GM12878 (cell line): Measurements from ENCODE around the gene CFAP97. TPM values are rescaled to one million over a fixed set of nuclear protein-coding genes. Genes with fewer than 3 reads are reported as not detected.

Experiments
- ATAC-seq: fragments of 200-7000 bp; cut with Tn5 transposase; 3 replicates; pipeline ENCODE4 v1.9.1; 2020; ENCODE audit warnings: mild to moderate bottlenecking, moderate library complexity
- BruUV-seq: library from RNA; stranded (reverse); fragments of 400-500 nt; replicated peaks from 2 replicates; lab custom pipeline; 2021; lab: Mats Ljungman, UMichigan
- CTCF ChIA-PET: fragments of 300-600 bp; sonication (Branson Sonifier 250); formaldehyde crosslinking; extraction: SDS; loops from one replicate; lab custom pipeline; 2021; ENCODE audit warnings: inconsistent platforms; lab: Yijun Ruan, JAX
- POLR2A ChIA-PET: fragments of 350-600 bp; formaldehyde crosslinking; extraction: SDS; loops from one replicate; lab custom pipeline; 2021; ENCODE audit warnings: inconsistent platforms; lab: Charles Lee
- RAD21 ChIA-PET: fragments of 300-600 bp; sonication (Branson Sonifier 250); formaldehyde crosslinking; loops from one replicate; lab custom pipeline; 2023; ENCODE audit warnings: antibody characterized with exemption; ENCODE audit not compliant: unreplicated experiment; lab: Charles Lee
- SMC1A ChIA-PET: fragments of 300-600 bp; sonication (Branson Sonifier 250); formaldehyde crosslinking; loops from one replicate; lab custom pipeline; 2023; ENCODE audit not compliant: unreplicated experiment, uncharacterized antibody; lab: Charles Lee
- DNase-seq: peaks from one replicate; pipeline ENCODE4 v3.0.0-alpha.2; 2011; ENCODE audit warnings: low read depth, low spot score
- FAIRE-seq: peaks from 3 replicates; lab custom pipeline; 2011; peaks lifted over from hg19 to GRCh38; lab: Jason Lieb, UNC
- H2AFZ ChIP-seq: 2 replicates; pipeline ENCODE4 v1.6.0; 2011; ENCODE audit warnings: low read depth, low read length, control low read depth; ENCODE audit not compliant: control insufficient read depth
- H3K27ac ChIP-seq: 2 replicates; pipeline ENCODE4 v1.5.1; 2011; ENCODE audit warnings: control low read depth; ENCODE audit not compliant: control insufficient read depth, insufficient read depth
- H3K27me3 ChIP-seq, 2 experiments: replicated peaks in 1 of 2; 2 replicates each; pipeline versions ENCODE4 v1.6.0 to v1.6.1; 2011; ENCODE audit warnings: low read length in 1 of 2; ENCODE audit not compliant: control insufficient read depth in 2 of 2, insufficient read depth in 2 of 2
- H3K36me3 ChIP-seq, 2 experiments: 2 replicates each; pipeline ENCODE4 v1.5.1; 2011; ENCODE audit warnings: low read length in 1 of 2; ENCODE audit not compliant: control insufficient read depth in 2 of 2, insufficient read depth in 2 of 2
- H3K4me1 ChIP-seq: 2 replicates; pipeline ENCODE4 v1.6.1; 2011; ENCODE audit warnings: mild to moderate bottlenecking, low read length, moderate library complexity, mixed read lengths; ENCODE audit not compliant: control insufficient read depth, insufficient read depth
- H3K4me2 ChIP-seq: 2 replicates; pipeline ENCODE4 v1.6.0; 2011; ENCODE audit warnings: control low read depth; ENCODE audit not compliant: control insufficient read depth, insufficient read depth
- H3K4me3 ChIP-seq: fragments of 200-600 bp; sonication (generic); 2 replicates; pipeline ENCODE4 v1.5.1; 2016
- H3K79me2 ChIP-seq: 2 replicates; pipeline ENCODE4 v1.6.0; 2011; ENCODE audit warnings: low read length; ENCODE audit not compliant: control insufficient read depth, insufficient read depth
- H3K9ac ChIP-seq: 2 replicates; pipeline ENCODE4 v1.8.0; 2011; ENCODE audit warnings: low read length, control low read depth, mixed read lengths; ENCODE audit not compliant: control insufficient read depth, insufficient read depth
- H3K9me3 ChIP-seq: replicated peaks from 3 replicates; pipeline ENCODE4 v1.5.1; 2011; ENCODE audit warnings: mild to moderate bottlenecking, low read length; ENCODE audit not compliant: control insufficient read depth, insufficient read depth
- H4K20me1 ChIP-seq: 2 replicates; pipeline ENCODE4 v1.6.0; 2011; ENCODE audit not compliant: control insufficient read depth, insufficient read depth
- ASH2L ChIP-seq: fragments of 300-600, 200-600 bp; sonication (generic); IDR thresholded peaks from 2 replicates; pipeline ENCODE4 v1.6.1; 2017; ENCODE audit warnings: low read depth, mild to moderate bottlenecking, borderline replicate concordance
- CEBPB ChIP-seq, 2 experiments: fragments of 150-350 bp in 1 of 2; IDR thresholded peaks; 2 replicates each; pipeline ENCODE4 v1.6.1; 2012 to 2014; ENCODE audit warnings: low read depth in 2 of 2, low read length in 2 of 2, borderline replicate concordance in 1 of 2, inconsistent platforms in 1 of 2
- ESRRA ChIP-seq: IDR thresholded peaks from 2 replicates; pipeline ENCODE4 v1.6.1; 2012; ENCODE audit warnings: mild to moderate bottlenecking, low read length, improper control_type of control experiment
- NRF1 ChIP-seq: conservative IDR thresholded peaks from 2 replicates; pipeline ENCODE4 v1.6.1; 2011; ENCODE audit warnings: mild to moderate bottlenecking, low read depth, low read length, improper control_type of control experiment
- RCOR1 ChIP-seq: conservative IDR thresholded peaks from 2 replicates; pipeline ENCODE4 v1.6.1; 2012; ENCODE audit warnings: low read depth, low read length, improper control_type of control experiment
- RELA ChIP-seq: fragments of 450-650 bp; IDR thresholded peaks from 2 replicates; pipeline ENCODE4 v1.8.0; 2014; ENCODE audit warnings: borderline replicate concordance; ENCODE audit not compliant: partially characterized antibody
- SUPT20H ChIP-seq: IDR thresholded peaks from 2 replicates; pipeline ENCODE4 v1.6.1; 2011; ENCODE audit warnings: low read depth, mild to moderate bottlenecking, low read length, moderate library complexity, borderline replicate concordance; ENCODE audit not compliant: control insufficient read depth
- WGBS: methylation state at CpG from one replicate; pipeline ENCODE4 v1.1.6; 2016; ENCODE audit warnings: low lambda C conversion rate; ENCODE audit not compliant: insufficient replicate concordance, insufficient coverage; ENCODE audit errors: missing lambda C conversion rate; 5-methylcytosine and 5-hydroxymethylcytosine counted together
- in situ Hi-C: fragments of 300-500 bp; cut with MboI; formaldehyde crosslinking; loops from 9 replicates; pipeline ENCODE4 v1.14.3; 2018; ENCODE audit warnings: mixed read lengths
- intact Hi-C: fragments of 100-400 bp; cut with micrococcal nuclease; formaldehyde crosslinking; loops from one replicate; pipeline ENCODE4 v1.14.2; 2022; ENCODE audit not compliant: unreplicated experiment
- polyA plus RNA-seq, 11 experiments: library from polyadenylated mRNA; depleted of rRNA in 4 of 11; unstranded in 6 of 11; stranded (reverse) in 5 of 11; fragments of >200 nt; fragmentation: Nextera tagmentation in 4 of 11; fragmentation: Illumina TruSeq in 1 of 11; extraction: Ambion mirVana in 4 of 11; extraction: Trizol in 1 of 11; gene quantifications; 1 replicate in 1 of 11; 2 replicates in 10 of 11; pipeline versions ENCODE4 v1.2.1 to v1.2.3, GENCODE V29; 2011 to 2016; ENCODE audit warnings: inconsistent platforms in 2 of 11, missing spikeins in 2 of 11, low read depth in 1 of 11
- total RNA-seq, 4 experiments: library from RNA; depleted of rRNA in 3 of 4; stranded (reverse); fragments of >200 nt in 3 of 4; fragmentation: Illumina TruSeq in 1 of 4; extraction: Trizol in 1 of 4; gene quantifications; 2 replicates each; pipeline versions ENCODE4 v1.2.1 to v1.2.3, GENCODE V29; 2013 to 2021
- TF ChIP-seq, protein P1 (sequence below): IDR thresholded peaks from 2 replicates; pipeline ENCODE4 v1.6.1; 2012; ENCODE audit warnings: low read depth, low read length, improper control_type of control experiment
- TF ChIP-seq, protein P2 (sequence below): IDR thresholded peaks from 2 replicates; pipeline ENCODE4 v1.6.1; 2011; ENCODE audit warnings: mild to moderate bottlenecking, low read depth, low read length, moderate library complexity; ENCODE audit not compliant: insufficient replicate concordance
- TF ChIP-seq, protein P3 (sequence below): fragments of 450-650 bp; IDR thresholded peaks from 2 replicates; pipeline ENCODE4 v1.6.1; 2017; ENCODE audit warnings: low read depth, mild to moderate bottlenecking, moderate library complexity

CFAP97 gene
- total and polyA plus RNA-seq, 10 of the 15 experiments (the other 5 are each of a cell fraction or from before 2014, with no cell fraction given): 26.4 to 62.7 (median 48.0) TPM

DNA sequence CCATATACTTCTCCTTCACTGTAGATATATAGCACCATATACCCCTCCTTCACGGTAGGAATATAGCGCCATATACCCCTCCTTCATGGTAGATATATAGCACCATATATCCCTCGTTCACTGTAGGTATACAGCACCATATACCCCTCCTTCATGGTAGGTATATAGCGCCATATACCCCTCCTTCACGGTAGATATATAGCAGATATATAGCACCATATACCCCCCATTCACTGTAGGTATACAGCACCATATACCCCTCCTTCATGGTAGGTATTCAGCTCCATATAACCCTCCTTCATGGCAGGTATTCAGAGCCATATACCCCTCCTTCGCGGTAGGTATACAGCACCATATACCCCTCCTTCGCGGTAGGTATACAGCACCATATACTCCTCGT lies 18.1 kb upstream of the CFAP97 start:
- Histone ChIP-seq H3K4me3 (no peak overlapping the region), H3K4me2 (no peak overlapping the region), H3K9ac (no peak overlapping the region), H3K4me1 (peaks cover 11% of the 10 kb centered on the region), H3K36me3 (peaks cover 0 to 15% of the 10 kb centered on the region in 2 experiments; a peak in 2 of 4 replicates), H3K27me3 (no peaks in the 10 kb centered on the region), H2AFZ (no peak overlapping the region), H3K79me2 (peaks cover 89% of the 10 kb centered on the region), H3K27ac (no peak overlapping the region), H3K9me3 (no peaks in the 10 kb centered on the region; the same call in 2 of the 3 replicates), H4K20me1 (peaks cover 10% of the 10 kb centered on the region)
- ChIA-PET POLR2A (no interaction called here), CTCF (no interaction called here), SMC1A (interaction anchor here (0.9 to 1.4 kb wide), 3 partner anchors 29 to 44 kb away, joined by 3 to 4 read pairs (median 3); no protein-coding TSS in a partner anchor), RAD21 (no interaction called here)
- FAIRE-seq (no peak), DNase-seq (no peak), ATAC-seq (no peak)
- WGBS: 46% methylated on average over 6 of the region's 10 CpGs
- no TSS peak for BruUV-seq
- in situ Hi-C loops (no loop called here), intact Hi-C loops (no loop called here)
- no peak for TF ChIP-seq RELA

DNA sequence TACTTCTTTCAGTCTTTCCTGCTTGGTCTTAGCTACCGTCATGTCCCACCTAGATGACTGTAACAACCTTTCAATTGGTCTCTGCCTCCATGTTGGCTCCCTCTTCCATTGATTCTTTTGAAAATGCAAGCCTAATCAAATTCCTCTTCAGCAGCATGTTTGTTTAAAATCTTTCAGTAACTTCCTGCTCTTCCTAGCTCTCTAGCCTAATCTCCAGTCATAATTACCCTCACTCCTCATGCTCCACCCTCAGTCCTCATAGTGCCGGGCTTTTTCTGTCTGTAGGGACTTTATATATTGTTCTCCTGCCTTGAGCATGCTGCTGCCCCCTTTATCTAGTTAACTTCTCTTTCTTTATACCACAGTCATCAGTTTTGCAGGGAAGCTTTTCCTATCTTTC lies 17.7 kb upstream of the CFAP97 start:
- no TSS peak for BruUV-seq
- Histone ChIP-seq H3K27ac (no peak overlapping the region), H3K4me1 (peaks cover 9% of the 10 kb centered on the region), H3K4me2 (no peak overlapping the region), H3K36me3 (peaks cover 0 to 15% of the 10 kb centered on the region in 2 experiments; a peak in 2 of 4 replicates), H2AFZ (no peak overlapping the region), H3K4me3 (no peak overlapping the region), H4K20me1 (peaks cover 10% of the 10 kb centered on the region), H3K79me2 (peaks cover 90% of the 10 kb centered on the region), H3K27me3 (no peaks in the 10 kb centered on the region), H3K9ac (no peak overlapping the region), H3K9me3 (no peaks in the 10 kb centered on the region; the same call in 2 of the 3 replicates)
- CTCF ChIA-PET: no interaction called here
- RAD21 ChIA-PET: no interaction called here
- no peak for DNase-seq
- no peak for FAIRE-seq
- POLR2A ChIA-PET: interaction anchor here (0.7 kb wide), 1 partner anchor 17 kb away, joined by 3 read pairs; no protein-coding TSS in a partner anchor
- WGBS: 95% methylated on average over 2 of the region's 2 CpGs
- SMC1A ChIA-PET: interaction anchor here (0.6 to 2.5 kb wide), 6 partner anchors 29 to 45 kb away, joined by 3 to 8 read pairs (median 3); no protein-coding TSS in a partner anchor
- in situ Hi-C loops: no loop called here
- ATAC-seq: no peak
- intact Hi-C loops: no loop called here
- no peak for TF ChIP-seq ESRRA
- no peak for TF ChIP-seq ASH2L
- TF ChIP-seq, protein P1, sequence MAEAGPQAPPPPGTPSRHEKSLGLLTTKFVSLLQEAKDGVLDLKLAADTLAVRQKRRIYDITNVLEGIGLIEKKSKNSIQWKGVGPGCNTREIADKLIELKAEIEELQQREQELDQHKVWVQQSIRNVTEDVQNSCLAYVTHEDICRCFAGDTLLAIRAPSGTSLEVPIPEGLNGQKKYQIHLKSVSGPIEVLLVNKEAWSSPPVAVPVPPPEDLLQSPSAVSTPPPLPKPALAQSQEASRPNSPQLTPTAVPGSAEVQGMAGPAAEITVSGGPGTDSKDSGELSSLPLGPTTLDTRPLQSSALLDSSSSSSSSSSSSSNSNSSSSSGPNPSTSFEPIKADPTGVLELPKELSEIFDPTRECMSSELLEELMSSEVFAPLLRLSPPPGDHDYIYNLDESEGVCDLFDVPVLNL: no peak
- no peak for TF ChIP-seq SUPT20H
- no peak for TF ChIP-seq CEBPB (IDR thresholded peaks at IDR 0.05; ENCODE audit: borderline replicate concordance in 1 of 2, low read depth in 2 of 2, low read length in 2 of 2)
- TF ChIP-seq, protein P2, sequence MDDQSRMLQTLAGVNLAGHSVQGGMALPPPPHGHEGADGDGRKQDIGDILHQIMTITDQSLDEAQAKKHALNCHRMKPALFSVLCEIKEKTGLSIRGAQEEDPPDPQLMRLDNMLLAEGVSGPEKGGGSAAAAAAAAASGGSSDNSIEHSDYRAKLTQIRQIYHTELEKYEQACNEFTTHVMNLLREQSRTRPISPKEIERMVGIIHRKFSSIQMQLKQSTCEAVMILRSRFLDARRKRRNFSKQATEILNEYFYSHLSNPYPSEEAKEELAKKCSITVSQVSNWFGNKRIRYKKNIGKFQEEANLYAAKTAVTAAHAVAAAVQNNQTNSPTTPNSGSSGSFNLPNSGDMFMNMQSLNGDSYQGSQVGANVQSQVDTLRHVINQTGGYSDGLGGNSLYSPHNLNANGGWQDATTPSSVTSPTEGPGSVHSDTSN: no peak
- no peak for TF ChIP-seq RCOR1
- no peak for TF ChIP-seq NRF1
- TF ChIP-seq, protein P3, sequence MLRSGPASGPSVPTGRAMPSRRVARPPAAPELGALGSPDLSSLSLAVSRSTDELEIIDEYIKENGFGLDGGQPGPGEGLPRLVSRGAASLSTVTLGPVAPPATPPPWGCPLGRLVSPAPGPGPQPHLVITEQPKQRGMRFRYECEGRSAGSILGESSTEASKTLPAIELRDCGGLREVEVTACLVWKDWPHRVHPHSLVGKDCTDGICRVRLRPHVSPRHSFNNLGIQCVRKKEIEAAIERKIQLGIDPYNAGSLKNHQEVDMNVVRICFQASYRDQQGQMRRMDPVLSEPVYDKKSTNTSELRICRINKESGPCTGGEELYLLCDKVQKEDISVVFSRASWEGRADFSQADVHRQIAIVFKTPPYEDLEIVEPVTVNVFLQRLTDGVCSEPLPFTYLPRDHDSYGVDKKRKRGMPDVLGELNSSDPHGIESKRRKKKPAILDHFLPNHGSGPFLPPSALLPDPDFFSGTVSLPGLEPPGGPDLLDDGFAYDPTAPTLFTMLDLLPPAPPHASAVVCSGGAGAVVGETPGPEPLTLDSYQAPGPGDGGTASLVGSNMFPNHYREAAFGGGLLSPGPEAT: no peak
